Measurements from ENCODE around the gene NR5A2.

NR5A2 gene

GRCh38 chr1:200051620-200052019 is 24.1 kb downstream of the NR5A2 start:
- TF ChIP-seq, protein P1, sequence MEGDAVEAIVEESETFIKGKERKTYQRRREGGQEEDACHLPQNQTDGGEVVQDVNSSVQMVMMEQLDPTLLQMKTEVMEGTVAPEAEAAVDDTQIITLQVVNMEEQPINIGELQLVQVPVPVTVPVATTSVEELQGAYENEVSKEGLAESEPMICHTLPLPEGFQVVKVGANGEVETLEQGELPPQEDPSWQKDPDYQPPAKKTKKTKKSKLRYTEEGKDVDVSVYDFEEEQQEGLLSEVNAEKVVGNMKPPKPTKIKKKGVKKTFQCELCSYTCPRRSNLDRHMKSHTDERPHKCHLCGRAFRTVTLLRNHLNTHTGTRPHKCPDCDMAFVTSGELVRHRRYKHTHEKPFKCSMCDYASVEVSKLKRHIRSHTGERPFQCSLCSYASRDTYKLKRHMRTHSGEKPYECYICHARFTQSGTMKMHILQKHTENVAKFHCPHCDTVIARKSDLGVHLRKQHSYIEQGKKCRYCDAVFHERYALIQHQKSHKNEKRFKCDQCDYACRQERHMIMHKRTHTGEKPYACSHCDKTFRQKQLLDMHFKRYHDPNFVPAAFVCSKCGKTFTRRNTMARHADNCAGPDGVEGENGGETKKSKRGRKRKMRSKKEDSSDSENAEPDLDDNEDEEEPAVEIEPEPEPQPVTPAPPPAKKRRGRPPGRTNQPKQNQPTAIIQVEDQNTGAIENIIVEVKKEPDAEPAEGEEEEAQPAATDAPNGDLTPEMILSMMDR (IDR thresholded peaks at IDR 0.05; ENCODE audit: low read depth, low read length, missing control alignments) = no peak
- H3K4me3 ChIP-seq (ENCODE audit: low read depth, low read length) = no peak overlapping the region

DNA sequence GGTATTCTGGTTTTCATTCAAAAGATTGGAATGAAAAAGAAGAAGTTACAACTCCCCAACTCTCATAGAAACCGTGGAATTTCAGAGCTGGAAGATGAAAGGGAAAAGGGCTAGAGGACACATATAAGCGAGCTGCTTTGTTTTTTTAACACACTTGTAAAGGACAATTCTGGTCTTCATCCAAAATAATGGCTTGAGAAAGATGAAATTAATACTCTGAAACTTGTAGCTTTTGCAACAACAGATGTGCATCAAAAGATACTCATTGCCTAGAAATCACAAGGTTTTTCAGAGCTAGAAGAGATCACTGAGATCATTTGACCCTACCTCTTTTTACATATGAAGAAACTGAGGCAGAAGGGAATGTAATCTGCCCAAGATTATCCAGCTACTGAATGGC is 25.6 kb downstream of the NR5A2 start:
- no peak for DNase-seq (ENCODE audit: low read depth)
- in situ Hi-C loops (cut with HindIII; ENCODE audit: low sequenced_read_pairs) = no loop called here
- TF ChIP-seq, protein P1 (IDR thresholded peaks at IDR 0.05; ENCODE audit: low read depth, low read length, missing control alignments) = no peak
- H3K4me3 ChIP-seq (ENCODE audit: low read depth, low read length) = no peak overlapping the region

More at GRCh38 chr1:200051620-200052019, 24.1 kb downstream of the NR5A2 start:
- in situ Hi-C loops (cut with HindIII; ENCODE audit: low sequenced_read_pairs) = no loop called here
- no peak for DNase-seq (ENCODE audit: low read depth)

DNA sequence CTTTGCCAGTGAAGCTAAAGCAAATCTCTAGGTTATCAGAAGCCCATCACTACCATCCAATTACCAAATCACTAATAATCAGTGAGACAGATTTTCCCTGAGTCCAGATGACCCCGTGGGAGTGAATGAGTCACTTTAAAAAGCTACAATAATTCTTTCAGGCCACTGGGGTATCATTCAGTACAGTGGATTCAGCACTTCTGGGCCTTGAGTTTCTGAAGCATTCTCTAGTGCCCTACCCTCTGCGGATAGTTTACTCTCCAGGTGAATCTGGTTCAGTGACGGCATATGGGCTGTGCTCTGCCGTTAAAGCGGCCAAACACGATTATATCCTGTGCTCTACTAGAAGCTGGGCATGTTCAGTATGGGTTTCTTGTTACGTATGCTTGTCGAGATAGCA is 26.1 kb downstream of the NR5A2 start:
- in situ Hi-C loops (cut with HindIII; ENCODE audit: low sequenced_read_pairs) = no loop called here
- no peak for DNase-seq (ENCODE audit: low read depth)
- TF ChIP-seq, protein P1 (IDR thresholded peaks at IDR 0.05; ENCODE audit: low read depth, low read length, missing control alignments) = no peak
- H3K4me3 ChIP-seq (ENCODE audit: low read depth, low read length) = no peak overlapping the region

DNA sequence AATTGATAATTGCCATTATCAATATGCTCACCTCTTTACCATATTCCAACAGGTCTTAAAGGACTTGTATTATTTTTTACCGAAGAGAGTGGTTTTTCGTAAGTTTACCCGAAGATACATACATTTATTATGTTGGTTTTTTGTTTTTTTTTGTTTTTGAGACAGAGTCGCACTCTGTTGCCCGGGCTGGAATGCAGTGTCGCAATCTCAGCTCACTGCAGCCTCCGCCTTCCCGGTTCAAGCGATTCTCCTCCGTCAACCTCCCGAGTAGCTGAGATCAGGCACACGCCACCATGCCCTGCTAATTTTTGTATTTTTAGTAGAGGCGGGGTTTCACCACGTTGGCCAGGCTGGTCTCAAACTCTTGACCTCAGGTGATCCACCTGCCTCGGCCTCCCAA is 30.8 kb downstream of the NR5A2 start:
- in situ Hi-C loops (cut with HindIII; ENCODE audit: low sequenced_read_pairs) = no loop called here
- TF ChIP-seq, protein P1 (IDR thresholded peaks at IDR 0.05; ENCODE audit: low read depth, low read length, missing control alignments) = no peak
- H3K4me3 ChIP-seq (ENCODE audit: low read depth, low read length) = no peak overlapping the region
- no peak for DNase-seq (ENCODE audit: low read depth)

GRCh38 chr1:200062143-200062542 is 34.6 kb downstream of the NR5A2 start:
- no peak for DNase-seq (ENCODE audit: low read depth)
- no peak overlapping the region for H3K4me3 ChIP-seq (ENCODE audit: low read depth, low read length)
- TF ChIP-seq, protein P1 (IDR thresholded peaks at IDR 0.05; ENCODE audit: low read depth, low read length, missing control alignments) = no peak
- in situ Hi-C loops (cut with HindIII; ENCODE audit: low sequenced_read_pairs) = no loop called here

DNA sequence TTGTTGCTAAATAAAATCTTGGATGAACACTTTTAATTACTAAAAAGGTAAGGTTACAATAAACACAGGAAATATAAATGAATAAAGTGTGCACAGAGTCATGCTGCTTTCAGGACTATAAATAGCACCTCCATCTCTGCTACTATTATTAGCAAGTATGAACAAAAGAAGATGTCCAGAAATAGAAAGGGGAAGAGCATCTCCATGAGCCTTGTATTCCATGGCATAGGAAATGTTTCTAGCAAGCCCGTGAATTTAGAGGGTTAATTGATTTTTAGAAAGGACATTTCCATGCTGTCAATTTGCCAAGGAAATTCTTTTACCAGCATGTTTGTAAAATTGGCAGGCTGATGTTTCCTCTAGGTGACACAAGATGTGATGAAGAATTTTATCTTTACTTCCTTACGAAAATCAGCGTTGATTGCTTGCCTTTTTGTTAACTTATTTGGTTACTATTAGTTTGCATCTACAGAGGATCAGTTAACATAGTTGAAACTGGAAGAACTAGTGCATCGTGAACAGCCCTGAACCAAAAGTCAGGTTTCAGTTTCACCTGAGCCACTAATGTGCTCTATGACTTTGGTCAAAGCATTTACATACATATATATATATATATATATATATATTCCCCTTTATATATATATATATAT is 45.3 kb downstream of the NR5A2 start:
- DNase-seq (ENCODE audit: low read depth) = no peak
- TF ChIP-seq, protein P1 (IDR thresholded peaks at IDR 0.05; ENCODE audit: low read depth, low read length, missing control alignments) = no peak
- no peak overlapping the region for H3K4me3 ChIP-seq (ENCODE audit: low read depth, low read length)
- in situ Hi-C loops (cut with HindIII; ENCODE audit: low sequenced_read_pairs) = no loop called here
